ENCODE data around the gene MARS1.
"Not testable (repeated sequence)": the region's sequence is repeated elsewhere in the genome, so short reads cannot be mapped to it uniquely, and the experiment has no call there.

The MARS1 gene

GRCh38 chr12:57487597-57488401 is at the start of gene MARS1:
Gene MARS1, plus strand, starts transcription at chr12:57488068. Its CDS starts 23 bp downstream, at chr12:57488091.
- DNase-seq = peak; percentile 67

- DNase-seq = no peak
Observed at GRCh38 chr12:57438400-57438799, 49.5 kb upstream of the MARS1 start.

- no peak for DNase-seq
Observed at GRCh38 chr12:57439762-57440266, 48.1 kb upstream of the MARS1 start.

GRCh38 chr12:57441393-57441792 is 46.5 kb upstream of the MARS1 start:
- DNase-seq = not testable (repeated sequence)

- no peak for DNase-seq
Observed at GRCh38 chr12:57441846-57442427, 45.9 kb upstream of the MARS1 start.

- DNase-seq = not testable (repeated sequence)
Observed at GRCh38 chr12:57444337-57444736, 43.5 kb upstream of the MARS1 start.

- DNase-seq = no peak
Observed at GRCh38 chr12:57444744-57445143, 43.1 kb upstream of the MARS1 start.

- no peak for DNase-seq
Observed at GRCh38 chr12:57446292-57446960, 41.4 kb upstream of the MARS1 start.

- no peak for DNase-seq
Observed at GRCh38 chr12:57448669-57449068, 39.2 kb upstream of the MARS1 start.

GRCh38 chr12:57449375-57449774 is 38.5 kb upstream of the MARS1 start:
- no peak for DNase-seq

- no peak for DNase-seq
Observed at GRCh38 chr12:57450057-57450456, 37.8 kb upstream of the MARS1 start.

- no peak for DNase-seq
Observed at GRCh38 chr12:57451233-57451778, 36.6 kb upstream of the MARS1 start.

GRCh38 chr12:57452181-57452936 is 35.5 kb upstream of the MARS1 start:
- no peak for DNase-seq

GRCh38 chr12:57452937-57453509 is 34.8 kb upstream of the MARS1 start:
- DNase-seq = no peak

GRCh38 chr12:57454213-57454565 is 33.7 kb upstream of the MARS1 start:
- no peak for DNase-seq

GRCh38 chr12:57454566-57455373 is 33.1 kb upstream of the MARS1 start, which contains the start of gene INHBE:
Gene INHBE, plus strand, starts transcription at chr12:57455307. Its CDS starts 230 bp downstream, at chr12:57455537.
- no peak for DNase-seq

- no peak for DNase-seq
Observed at GRCh38 chr12:57455374-57456144, 32.3 kb upstream of the MARS1 start.

GRCh38 chr12:57456145-57456700 is 31.6 kb upstream of the MARS1 start:
- no peak for DNase-seq

- DNase-seq = no peak
Observed at GRCh38 chr12:57456737-57457490, 31.0 kb upstream of the MARS1 start.
